Keratinocyte (primary cell): ENCODE measurements around the gene TGFBR1. TPM values are rescaled to one million over a fixed set of nuclear protein-coding genes. Genes with fewer than 3 reads are reported as not detected.

ENCODE experiments used
- DNase-seq: peaks from one replicate; pipeline ENCODE4 v3.0.0-alpha.2; 2011; ENCODE audit warnings: low read depth, missing footprints, low spot score
- FAIRE-seq: peaks from 2 replicates; lab custom pipeline; 2011; peaks lifted over from hg19 to GRCh38; lab: Jason Lieb, UNC
- H2AFZ ChIP-seq: 2 replicates; pipeline ENCODE4 v1.6.0; 2012; ENCODE audit warnings: low read length, control low read depth, inconsistent platforms; ENCODE audit not compliant: control insufficient read depth
- H3K27ac ChIP-seq: 2 replicates; pipeline ENCODE4 v1.5.1; 2011; ENCODE audit warnings: low read length; ENCODE audit not compliant: control insufficient read depth, insufficient read depth
- H3K27me3 ChIP-seq: 3 replicates; pipeline ENCODE4 v1.6.0; 2011; ENCODE audit warnings: low read length; ENCODE audit not compliant: control insufficient read depth, insufficient read depth; ENCODE audit errors: extremely low read depth
- H3K36me3 ChIP-seq, 2 experiments: 2 replicates in 1 of 2; 3 replicates in 1 of 2; pipeline ENCODE4 v1.5.1; 2011; ENCODE audit warnings: low read length in 2 of 2, mild to moderate bottlenecking in 1 of 2; ENCODE audit not compliant: control insufficient read depth in 2 of 2, insufficient read depth in 2 of 2; ENCODE audit errors: extremely low read depth in 1 of 2
- H3K4me1 ChIP-seq: 3 replicates; pipeline ENCODE4 v1.5.1; 2011; ENCODE audit warnings: low read length; ENCODE audit not compliant: control insufficient read depth, insufficient read depth; ENCODE audit errors: extremely low read depth
- H3K4me2 ChIP-seq: 3 replicates; pipeline ENCODE4 v1.6.0; 2011; ENCODE audit warnings: low read depth, low read length; ENCODE audit not compliant: control insufficient read depth, insufficient read depth; ENCODE audit errors: extremely low read depth
- H3K4me3 ChIP-seq, 3 experiments: fragments of 200-600 bp in 1 of 3; sonication (generic) in 1 of 3; 2 replicates in 2 of 3; 3 replicates in 1 of 3; pipeline ENCODE4 v1.5.1; 2011 to 2016; ENCODE audit warnings: low read length in 3 of 3, mild to moderate bottlenecking in 3 of 3, control low read depth in 2 of 3, inconsistent platforms in 1 of 3, low read depth in 1 of 3, mixed read lengths in 1 of 3, mixed run types in 1 of 3, moderate library complexity in 1 of 3; ENCODE audit not compliant: control insufficient read depth in 2 of 3, insufficient read depth in 2 of 3; ENCODE audit errors: extremely low read depth in 1 of 3
- H3K79me2 ChIP-seq: 2 replicates; pipeline ENCODE4 v1.6.0; 2012; ENCODE audit warnings: low read length; ENCODE audit not compliant: control insufficient read depth, insufficient read depth
- H3K9ac ChIP-seq: 3 replicates; pipeline ENCODE4 v1.6.0; 2011; ENCODE audit warnings: low read length; ENCODE audit not compliant: control insufficient read depth, insufficient read depth; ENCODE audit errors: extremely low read depth
- H3K9me1 ChIP-seq: 3 replicates; pipeline ENCODE4 v1.6.0; 2011; ENCODE audit warnings: low read length; ENCODE audit not compliant: control insufficient read depth, insufficient read depth; ENCODE audit errors: extremely low read depth
- H3K9me3 ChIP-seq: 2 replicates; pipeline ENCODE4 v1.5.1; 2012; ENCODE audit warnings: low read depth, low read length; ENCODE audit not compliant: control insufficient read depth
- H4K20me1 ChIP-seq: 3 replicates; pipeline ENCODE4 v1.6.0; 2011; ENCODE audit warnings: low read length; ENCODE audit not compliant: control insufficient read depth, insufficient read depth; ENCODE audit errors: extremely low read depth
- CTCF ChIP-seq, 3 experiments: IDR thresholded peaks in 1 of 3; conservative IDR thresholded peaks in 1 of 3; optimal IDR thresholded peaks in 1 of 3; 2 replicates in 2 of 3; 3 replicates in 1 of 3; pipeline versions ENCODE3 to v1.5.1; 2011; ENCODE audit warnings: low read length in 3 of 3, mild to moderate bottlenecking in 3 of 3, moderate library complexity in 2 of 3, control low read depth in 1 of 3, inconsistent platforms in 1 of 3; ENCODE audit not compliant: insufficient read depth in 2 of 3; ENCODE audit errors: extremely low read depth in 1 of 3
- EZH2 ChIP-seq: IDR thresholded peaks from one replicate; pipeline ENCODE4 v1.6.1; 2012; ENCODE audit warnings: inconsistent platforms, mild to moderate bottlenecking, low read length, moderate library complexity
- dilution Hi-C: fragments of 300-500 bp; cut with MboI; formaldehyde crosslinking; loops from one replicate; pipeline ENCODE4 v1.7.0; 2020; ENCODE audit warnings: low sequenced_read_pairs; ENCODE audit not compliant: extremely low pct_ligation_motif_present
- polyA plus RNA-seq, 5 experiments: library from polyadenylated mRNA; depleted of rRNA in 3 of 5; stranded (reverse) in 3 of 5; stranded (forward) in 1 of 5; unstranded in 1 of 5; fragments of >200 nt; gene quantifications; 1 replicate in 1 of 5; 2 replicates in 3 of 5; 3 replicates in 1 of 5; pipeline versions ENCODE4 v1.2.1 to v1.2.3, GENCODE V29; 2011 to 2012; ENCODE audit warnings: missing spikeins in 2 of 5, low read depth in 1 of 5, low replicate concordance in 1 of 5

The TGFBR1 gene
- polyA plus RNA-seq, 1 donor (not counting 4 experiments of a cell fraction or from before 2014, with no cell fraction given): 55.0 TPM

GRCh38 chr9:99085949-99086948, 18.7 kb upstream of the TGFBR1 start:
- Histone ChIP-seq H3K4me2 (no peak overlapping the region), H4K20me1 (no peaks in the 10 kb centered on the region), H3K27ac (no peak overlapping the region), H3K4me3 (no peak overlapping the region), H2AFZ (no peak overlapping the region), H3K9me3 (peaks cover 5% of the 10 kb centered on the region), H3K4me1 (peaks cover 7% of the 10 kb centered on the region), H3K9me1 (no peaks in the 10 kb centered on the region), H3K9ac (no peak overlapping the region), H3K79me2 (no peaks in the 10 kb centered on the region), H3K27me3 (peaks cover 8% of the 10 kb centered on the region), H3K36me3 (no peaks in the 10 kb centered on the region)
- DNase-seq: no peak
- TF ChIP-seq EZH2 (no peak), CTCF (optimal IDR thresholded peaks at IDR 0.05 in 1 of 3, IDR thresholded peaks at IDR 0.05 in 1 of 3, conservative IDR thresholded peaks at IDR 0.05 in 1 of 3; ENCODE audit: extremely low read depth in 1 of 3, insufficient read depth in 2 of 3, low read length in 3 of 3) (no peak)
- dilution Hi-C loops: no loop called here
- FAIRE-seq: peak; percentile 26

GRCh38 chr9:99087462-99087861, 17.5 kb upstream of the TGFBR1 start:
- no peaks in the 10 kb centered on the region for H3K79me2 ChIP-seq
- no peaks in the 10 kb centered on the region for H3K36me3 ChIP-seq
- H3K27me3 ChIP-seq: no peaks in the 10 kb centered on the region
- H3K4me1 ChIP-seq: peaks cover 7% of the 10 kb centered on the region
- H3K9me3 ChIP-seq: peaks cover 5% of the 10 kb centered on the region
- H4K20me1 ChIP-seq: no peaks in the 10 kb centered on the region
- FAIRE-seq (no peak), DNase-seq (no peak)
- no peak overlapping the region for H3K9ac ChIP-seq
- H2AFZ ChIP-seq: no peak overlapping the region
- no peak overlapping the region for H3K4me3 ChIP-seq
- no peak overlapping the region for H3K4me2 ChIP-seq
- no peaks in the 10 kb centered on the region for H3K9me1 ChIP-seq
- dilution Hi-C loops: no loop called here
- H3K27ac ChIP-seq: no peak overlapping the region
- TF ChIP-seq CTCF (optimal IDR thresholded peaks at IDR 0.05 in 1 of 3, IDR thresholded peaks at IDR 0.05 in 1 of 3, conservative IDR thresholded peaks at IDR 0.05 in 1 of 3; ENCODE audit: extremely low read depth in 1 of 3, insufficient read depth in 2 of 3, low read length in 3 of 3): peak in 1 of 3 experiments; percentile 28
- no peak for TF ChIP-seq EZH2
